Loucy (cell line): ENCODE data around the gene DGKB.

Source experiments
- EZH2phosphoT487 ChIP-seq: fragments of 200-600 bp; IDR thresholded peaks from 2 replicates; pipeline ENCODE4 v1.6.1; 2018; ENCODE audit warnings: antibody characterized with exemption, mild to moderate bottlenecking, moderate library complexity, borderline replicate concordance
- TF ChIP-seq, protein P1 (sequence below): fragments of 200-600 bp; sonication (generic); conservative IDR thresholded peaks from 2 replicates; pipeline ENCODE4 v1.5.1; 2014; ENCODE audit warnings: mild to moderate bottlenecking, antibody characterized with exemption, low read length

DNA sequence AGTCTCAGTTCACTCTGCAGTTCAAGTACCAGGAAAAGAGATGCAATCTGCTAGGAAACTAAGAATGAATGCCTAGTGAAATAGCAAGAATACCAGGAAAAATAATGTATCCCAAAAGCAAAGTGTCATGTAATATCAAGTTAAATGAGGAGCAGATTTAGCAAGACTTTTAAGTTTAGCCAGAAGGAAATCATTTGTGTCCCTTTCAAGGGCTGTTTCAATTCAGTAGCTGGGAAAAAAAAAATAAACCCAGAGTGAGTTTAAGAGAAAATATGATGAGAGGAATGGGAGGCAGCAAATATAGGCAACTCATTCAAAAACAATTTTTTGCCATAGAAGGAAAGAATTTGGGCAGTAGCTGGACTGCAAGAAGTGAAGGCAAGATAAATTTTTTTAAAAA, 135.8 kb downstream of the DGKB start:
- no peak for TF ChIP-seq EZH2phosphoT487
- TF ChIP-seq, protein P1, sequence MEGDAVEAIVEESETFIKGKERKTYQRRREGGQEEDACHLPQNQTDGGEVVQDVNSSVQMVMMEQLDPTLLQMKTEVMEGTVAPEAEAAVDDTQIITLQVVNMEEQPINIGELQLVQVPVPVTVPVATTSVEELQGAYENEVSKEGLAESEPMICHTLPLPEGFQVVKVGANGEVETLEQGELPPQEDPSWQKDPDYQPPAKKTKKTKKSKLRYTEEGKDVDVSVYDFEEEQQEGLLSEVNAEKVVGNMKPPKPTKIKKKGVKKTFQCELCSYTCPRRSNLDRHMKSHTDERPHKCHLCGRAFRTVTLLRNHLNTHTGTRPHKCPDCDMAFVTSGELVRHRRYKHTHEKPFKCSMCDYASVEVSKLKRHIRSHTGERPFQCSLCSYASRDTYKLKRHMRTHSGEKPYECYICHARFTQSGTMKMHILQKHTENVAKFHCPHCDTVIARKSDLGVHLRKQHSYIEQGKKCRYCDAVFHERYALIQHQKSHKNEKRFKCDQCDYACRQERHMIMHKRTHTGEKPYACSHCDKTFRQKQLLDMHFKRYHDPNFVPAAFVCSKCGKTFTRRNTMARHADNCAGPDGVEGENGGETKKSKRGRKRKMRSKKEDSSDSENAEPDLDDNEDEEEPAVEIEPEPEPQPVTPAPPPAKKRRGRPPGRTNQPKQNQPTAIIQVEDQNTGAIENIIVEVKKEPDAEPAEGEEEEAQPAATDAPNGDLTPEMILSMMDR = no peak
